ACC112 (cell line): ENCODE data around the gene VCAN.

Source experiments
- H2AFZ ChIP-seq: fragments of 200-600 bp; sonication (generic); one replicate; pipeline ENCODE4 v1.6.0; 2017; ENCODE audit warnings: antibody characterized with exemption, low read length; ENCODE audit not compliant: unreplicated experiment
- H3K27ac ChIP-seq: fragments of 200-600 bp; sonication (generic); 2 replicates; pipeline ENCODE4 v1.5.1; 2014; ENCODE audit warnings: low read depth, mild to moderate bottlenecking, antibody characterized with exemption, low read length, moderate library complexity
- H3K27me3 ChIP-seq: fragments of 200-600 bp; sonication (generic); 2 replicates; pipeline ENCODE4 v1.6.1; 2014; ENCODE audit warnings: mild to moderate bottlenecking, antibody characterized with exemption, low read length, moderate library complexity, mixed read lengths; ENCODE audit not compliant: insufficient read depth
- H3K36me3 ChIP-seq: fragments of 200-600 bp; sonication (generic); 2 replicates; pipeline ENCODE4 v1.6.1; 2016; ENCODE audit warnings: mild to moderate bottlenecking, antibody characterized with exemption, low read length, moderate library complexity, mixed read lengths; ENCODE audit not compliant: insufficient read depth
- H3K4me1 ChIP-seq: fragments of 200-600 bp; sonication (generic); one replicate; pipeline ENCODE4 v1.6.1; 2016; ENCODE audit warnings: low read length, mixed read lengths; ENCODE audit not compliant: insufficient read depth, unreplicated experiment, control insufficient read depth
- H3K4me3 ChIP-seq: fragments of 200-600 bp; sonication (generic); 2 replicates; pipeline ENCODE4 v1.5.1; 2014; ENCODE audit warnings: mild to moderate bottlenecking, low read depth, low read length
- H3K79me2 ChIP-seq: fragments of 200-600 bp; sonication (generic); one replicate; pipeline ENCODE4 v1.6.0; 2016; ENCODE audit warnings: low read length; ENCODE audit not compliant: control insufficient read depth, unreplicated experiment, insufficient read depth

The VCAN gene

DNA sequence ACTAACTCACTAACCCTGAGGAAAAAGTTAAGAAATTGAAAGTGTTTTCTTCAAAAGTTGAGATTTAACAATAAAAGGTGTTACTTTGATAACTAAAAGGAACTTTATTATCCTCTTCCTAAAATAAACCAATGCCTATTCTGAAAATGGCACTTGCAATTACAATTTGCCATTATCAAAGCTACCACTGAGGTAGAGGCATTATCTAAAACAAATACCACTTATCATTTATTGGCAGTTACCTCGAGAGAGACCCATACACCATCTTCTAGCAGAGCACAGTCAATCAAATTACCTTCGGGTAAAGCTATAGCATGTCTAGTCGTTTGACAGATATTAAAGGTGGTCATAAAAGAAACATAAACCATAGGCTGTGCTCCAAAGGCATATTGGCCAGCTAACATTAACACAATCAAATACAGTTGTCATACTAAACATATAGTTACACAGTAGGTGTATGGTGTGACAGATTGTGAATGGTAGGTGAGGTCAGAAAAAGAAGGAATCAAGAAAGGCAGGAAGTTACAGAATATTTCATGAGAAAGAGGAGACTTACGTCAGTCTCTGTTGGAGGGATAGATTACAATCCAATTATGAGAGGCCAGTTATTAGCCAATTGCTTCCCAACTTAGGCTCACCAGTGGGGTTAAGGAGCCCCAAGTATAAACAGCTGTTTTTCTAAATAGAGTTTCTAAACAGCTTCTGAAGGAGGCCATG, 56.3 kb downstream of the VCAN start:
- no peaks in the 10 kb centered on the region for H3K36me3 ChIP-seq
- H2AFZ ChIP-seq = no peak overlapping the region
- H3K4me3 ChIP-seq = no peak overlapping the region
- no peaks in the 10 kb centered on the region for H3K27me3 ChIP-seq
- no peaks in the 10 kb centered on the region for H3K4me1 ChIP-seq
- H3K27ac ChIP-seq = no peak overlapping the region
- no peaks in the 10 kb centered on the region for H3K79me2 ChIP-seq

DNA sequence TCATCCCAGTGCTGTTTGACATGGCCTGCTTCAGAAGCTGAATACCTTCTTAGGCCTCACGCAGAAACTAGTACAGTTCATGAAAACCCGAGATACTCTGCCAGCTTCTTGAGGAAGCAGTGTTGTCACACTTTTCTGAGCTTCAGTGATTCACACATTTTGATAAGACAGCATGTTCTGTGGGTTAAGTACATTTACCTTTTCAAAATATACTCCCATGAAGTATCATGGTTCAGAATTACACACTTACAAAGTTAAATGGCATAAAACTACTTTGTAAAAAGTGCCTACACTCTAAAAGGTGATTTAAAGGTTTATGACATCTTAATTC, 56.9 kb downstream of the VCAN start:
- no peaks in the 10 kb centered on the region for H3K4me1 ChIP-seq
- H2AFZ ChIP-seq = no peak overlapping the region
- H3K79me2 ChIP-seq = no peaks in the 10 kb centered on the region
- H3K27ac ChIP-seq = no peak overlapping the region
- no peak overlapping the region for H3K4me3 ChIP-seq
- H3K27me3 ChIP-seq = no peaks in the 10 kb centered on the region
- H3K36me3 ChIP-seq = no peaks in the 10 kb centered on the region

DNA sequence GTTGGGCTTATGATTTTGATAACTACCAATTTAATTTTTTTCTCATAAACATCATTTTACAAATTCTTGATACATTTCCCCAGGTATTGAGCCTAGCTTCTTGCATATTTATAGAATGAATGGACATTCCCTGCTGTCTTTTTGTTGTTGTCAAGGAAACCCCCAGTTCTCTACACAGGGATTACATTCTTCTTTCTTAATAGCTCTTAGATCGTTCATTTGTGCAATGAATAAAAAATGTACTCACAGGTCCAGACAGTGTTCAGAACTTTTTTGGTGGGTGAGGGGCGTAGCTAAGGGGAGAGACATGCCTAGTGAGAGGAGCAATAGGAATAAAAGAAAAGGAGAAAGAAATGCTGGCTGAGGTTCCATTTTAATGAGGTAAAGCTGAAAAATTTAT, 58.6 kb downstream of the VCAN start:
- Histone ChIP-seq H3K27me3 (no peaks in the 10 kb centered on the region), H3K79me2 (no peaks in the 10 kb centered on the region), H2AFZ (no peak overlapping the region), H3K4me3 (no peak overlapping the region), H3K36me3 (no peaks in the 10 kb centered on the region), H3K27ac (no peak overlapping the region), H3K4me1 (no peaks in the 10 kb centered on the region)

DNA sequence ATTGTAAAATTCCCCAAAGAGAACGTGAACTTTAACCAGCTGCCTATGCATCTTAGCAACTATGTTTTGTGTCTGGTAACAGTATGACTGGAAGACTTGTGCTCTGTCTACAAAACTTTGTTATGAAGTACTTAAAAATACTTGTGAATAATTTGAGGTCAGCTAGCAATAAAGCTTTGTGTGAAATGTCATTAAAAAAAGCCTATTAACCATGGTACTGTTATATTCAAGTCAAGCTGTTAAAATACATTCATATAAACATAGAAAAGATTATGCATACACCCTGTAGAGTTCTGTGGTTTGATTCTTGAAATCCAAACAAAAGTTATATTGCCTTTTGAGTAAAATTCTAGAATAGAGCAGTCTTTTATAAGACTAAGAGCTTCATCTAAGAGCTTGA, 60.1 kb downstream of the VCAN start:
- H3K4me1 ChIP-seq = no peaks in the 10 kb centered on the region
- no peak overlapping the region for H2AFZ ChIP-seq
- no peaks in the 10 kb centered on the region for H3K79me2 ChIP-seq
- H3K36me3 ChIP-seq = no peaks in the 10 kb centered on the region
- H3K27me3 ChIP-seq = no peaks in the 10 kb centered on the region
- H3K4me3 ChIP-seq = no peak overlapping the region
- H3K27ac ChIP-seq = no peak overlapping the region

DNA sequence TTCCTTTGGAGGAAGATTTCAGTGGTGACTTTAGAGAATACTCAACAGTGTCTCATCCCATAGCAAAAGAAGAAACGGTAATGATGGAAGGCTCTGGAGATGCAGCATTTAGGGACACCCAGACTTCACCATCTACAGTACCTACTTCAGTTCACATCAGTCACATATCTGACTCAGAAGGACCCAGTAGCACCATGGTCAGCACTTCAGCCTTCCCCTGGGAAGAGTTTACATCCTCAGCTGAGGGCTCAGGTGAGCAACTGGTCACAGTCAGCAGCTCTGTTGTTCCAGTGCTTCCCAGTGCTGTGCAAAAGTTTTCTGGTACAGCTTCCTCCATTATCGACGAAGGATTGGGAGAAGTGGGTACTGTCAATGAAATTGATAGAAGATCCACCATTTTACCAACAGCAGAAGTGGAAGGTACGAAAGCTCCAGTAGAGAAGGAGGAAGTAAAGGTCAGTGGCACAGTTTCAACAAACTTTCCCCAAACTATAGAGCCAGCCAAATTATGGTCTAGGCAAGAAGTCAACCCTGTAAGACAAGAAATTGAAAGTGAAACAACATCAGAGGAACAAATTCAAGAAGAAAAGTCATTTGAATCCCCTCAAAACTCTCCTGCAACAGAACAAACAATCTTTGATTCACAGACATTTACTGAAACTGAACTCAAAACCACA, 67.4 kb downstream of the VCAN start:
- no peaks in the 10 kb centered on the region for H3K79me2 ChIP-seq
- H3K36me3 ChIP-seq = peaks cover 20% of the 10 kb centered on the region
- no peaks in the 10 kb centered on the region for H3K4me1 ChIP-seq
- no peaks in the 10 kb centered on the region for H3K27me3 ChIP-seq
- no peak overlapping the region for H3K27ac ChIP-seq
- H3K4me3 ChIP-seq = no peak overlapping the region
- H2AFZ ChIP-seq = peak overlapping the region; percentile 34

DNA sequence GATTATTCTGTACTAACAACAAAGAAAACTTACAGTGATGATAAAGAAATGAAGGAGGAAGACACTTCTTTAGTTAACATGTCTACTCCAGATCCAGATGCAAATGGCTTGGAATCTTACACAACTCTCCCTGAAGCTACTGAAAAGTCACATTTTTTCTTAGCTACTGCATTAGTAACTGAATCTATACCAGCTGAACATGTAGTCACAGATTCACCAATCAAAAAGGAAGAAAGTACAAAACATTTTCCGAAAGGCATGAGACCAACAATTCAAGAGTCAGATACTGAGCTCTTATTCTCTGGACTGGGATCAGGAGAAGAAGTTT, 67.9 kb downstream of the VCAN start:
- no peak overlapping the region for H3K4me3 ChIP-seq
- peak overlapping the region; percentile 34 for H2AFZ ChIP-seq
- H3K27ac ChIP-seq = no peak overlapping the region
- no peaks in the 10 kb centered on the region for H3K4me1 ChIP-seq
- H3K27me3 ChIP-seq = no peaks in the 10 kb centered on the region
- no peaks in the 10 kb centered on the region for H3K79me2 ChIP-seq
- peaks cover 20% of the 10 kb centered on the region for H3K36me3 ChIP-seq

DNA sequence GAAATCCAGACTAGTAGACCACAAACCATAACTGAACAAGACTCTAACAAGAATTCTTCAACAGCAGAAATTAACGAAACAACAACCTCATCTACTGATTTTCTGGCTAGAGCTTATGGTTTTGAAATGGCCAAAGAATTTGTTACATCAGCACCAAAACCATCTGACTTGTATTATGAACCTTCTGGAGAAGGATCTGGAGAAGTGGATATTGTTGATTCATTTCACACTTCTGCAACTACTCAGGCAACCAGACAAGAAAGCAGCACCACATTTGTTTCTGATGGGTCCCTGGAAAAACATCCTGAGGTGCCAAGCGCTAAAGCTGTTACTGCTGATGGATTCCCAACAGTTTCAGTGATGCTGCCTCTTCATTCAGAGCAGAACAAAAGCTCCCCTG, 68.6 kb downstream of the VCAN start:
- H3K79me2 ChIP-seq = no peaks in the 10 kb centered on the region
- H3K27me3 ChIP-seq = no peaks in the 10 kb centered on the region
- no peak overlapping the region for H3K27ac ChIP-seq
- H3K4me3 ChIP-seq = no peak overlapping the region
- no peaks in the 10 kb centered on the region for H3K4me1 ChIP-seq
- H2AFZ ChIP-seq = no peak overlapping the region
- H3K36me3 ChIP-seq = peaks cover 20% of the 10 kb centered on the region

DNA sequence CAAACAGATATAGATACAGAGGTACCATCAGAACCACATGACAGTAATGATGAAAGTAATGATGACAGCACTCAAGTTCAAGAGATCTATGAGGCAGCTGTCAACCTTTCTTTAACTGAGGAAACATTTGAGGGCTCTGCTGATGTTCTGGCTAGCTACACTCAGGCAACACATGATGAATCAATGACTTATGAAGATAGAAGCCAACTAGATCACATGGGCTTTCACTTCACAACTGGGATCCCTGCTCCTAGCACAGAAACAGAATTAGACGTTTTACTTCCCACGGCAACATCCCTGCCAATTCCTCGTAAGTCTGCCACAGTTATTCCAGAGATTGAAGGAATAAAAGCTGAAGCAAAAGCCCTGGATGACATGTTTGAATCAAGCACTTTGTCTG, 69.2 kb downstream of the VCAN start:
- Histone ChIP-seq H3K27me3 (no peaks in the 10 kb centered on the region), H3K4me1 (no peaks in the 10 kb centered on the region), H3K79me2 (no peaks in the 10 kb centered on the region), H3K27ac (no peak overlapping the region), H3K4me3 (no peak overlapping the region), H2AFZ (no peak overlapping the region), H3K36me3 (peaks cover 20% of the 10 kb centered on the region)

DNA sequence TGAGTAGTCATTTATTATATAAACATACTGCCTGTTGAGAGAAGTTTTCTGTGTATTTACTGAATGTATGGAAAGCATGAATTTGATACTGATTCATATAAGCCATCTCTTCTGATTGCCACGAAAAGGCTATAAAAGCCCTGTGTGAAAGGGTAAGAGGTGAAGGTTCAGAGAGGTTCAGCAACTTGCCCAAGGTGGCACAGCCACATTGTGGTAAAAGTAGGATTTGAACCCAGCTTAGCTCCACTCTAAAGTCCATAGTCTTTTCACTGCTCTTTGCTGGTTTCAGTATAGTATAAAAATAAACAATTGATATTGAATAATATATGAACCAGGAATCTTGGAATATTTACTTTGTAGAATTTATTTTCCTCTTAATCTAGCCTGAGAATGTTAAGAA, 71.3 kb downstream of the VCAN start:
- H3K79me2 ChIP-seq = no peaks in the 10 kb centered on the region
- H3K4me1 ChIP-seq = no peaks in the 10 kb centered on the region
- H3K36me3 ChIP-seq = peaks cover 21% of the 10 kb centered on the region

DNA sequence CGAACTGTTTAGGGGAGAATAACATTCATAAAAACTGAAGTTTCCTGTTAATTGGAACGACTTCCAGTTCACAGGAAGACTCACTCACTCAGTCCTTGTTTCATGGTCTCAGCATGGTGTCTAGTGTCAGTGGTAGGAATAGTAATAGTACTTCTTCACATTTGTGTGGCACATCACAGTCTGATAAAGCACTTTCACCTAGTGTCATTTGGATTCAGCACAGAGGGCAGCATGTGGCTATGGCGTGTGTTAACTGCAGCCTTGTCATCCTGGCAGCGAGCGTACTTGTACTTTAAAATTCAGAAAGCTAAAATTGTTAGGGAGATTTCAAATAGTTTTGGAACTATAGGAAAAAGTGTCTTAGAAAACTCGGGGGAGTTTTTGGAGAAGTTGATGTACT, 72.4 kb downstream of the VCAN start:
- peaks cover 9% of the 10 kb centered on the region for H3K4me1 ChIP-seq
- peak overlapping the region; percentile 16 for H2AFZ ChIP-seq
- 0 out of 2 replicates have a peak, but pooled peaks cover 14% of the 10 kb centered on the region for H3K36me3 ChIP-seq
- no peak overlapping the region; the same call in 1 of the 2 replicates for H3K4me3 ChIP-seq
- H3K79me2 ChIP-seq = no peaks in the 10 kb centered on the region
- no peak overlapping the region for H3K27ac ChIP-seq
- H3K27me3 ChIP-seq = no peaks in the 10 kb centered on the region

More for the DNA sequence above, 71.3 kb downstream of the VCAN start:
- Histone ChIP-seq H3K4me3 (no peak overlapping the region), H3K27me3 (no peaks in the 10 kb centered on the region), H3K27ac (no peak overlapping the region), H2AFZ (no peak overlapping the region)

DNA sequence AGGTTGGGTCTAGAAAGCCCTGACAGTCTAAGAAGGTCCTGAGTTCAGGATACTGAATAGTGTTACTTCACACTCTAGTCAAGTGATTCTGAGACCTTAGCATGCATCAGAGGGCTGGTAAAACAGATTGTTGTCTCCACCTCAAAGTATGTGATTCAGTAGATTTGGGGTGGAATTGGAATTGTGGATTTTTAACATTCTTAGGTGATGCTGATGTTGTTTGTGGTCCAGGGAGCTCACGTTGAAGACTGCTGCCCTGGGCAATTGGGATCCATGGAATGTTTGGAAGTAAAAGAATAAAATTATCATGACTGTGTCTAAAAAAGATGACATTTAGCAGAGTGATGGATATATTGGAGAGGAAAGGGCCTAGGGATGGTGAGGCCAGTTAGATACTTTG, 75.6 kb downstream of the VCAN start:
- Histone ChIP-seq H3K27ac (no peak overlapping the region), H3K36me3 (0 out of 2 replicates have a peak, but pooled peaks cover 7% of the 10 kb centered on the region), H3K27me3 (no peaks in the 10 kb centered on the region), H3K79me2 (no peaks in the 10 kb centered on the region), H2AFZ (no peak overlapping the region), H3K4me1 (peaks cover 22% of the 10 kb centered on the region), H3K4me3 (no peak overlapping the region)
